Tibial nerve (tissue), 4 donors: ENCODE results near the gene AGR3. TPM values are rescaled to one million over a fixed set of nuclear protein-coding genes. Genes with fewer than 3 reads are reported as not detected.

ENCODE experiments used
- DNase-seq, 2 donors: peaks; one replicate each; pipeline ENCODE4 v3.0.0-alpha.2; 2019; ENCODE audit warnings: low spot score in 2 of 2
- H3K27ac ChIP-seq, 4 donors: fragments of 200-600 bp; sonication (generic) in 3 of 4; one replicate each; pipeline ENCODE4 v1.5.1; 2017 to 2019; ENCODE audit warnings: mild to moderate bottlenecking in 1 of 4
- H3K27me3 ChIP-seq, 2 donors: fragments of 200-600 bp; sonication (generic) in 1 of 2; one replicate each; pipeline versions ENCODE4 v1.5.1 to v1.6.0; 2017 to 2019
- H3K36me3 ChIP-seq, 3 donors: fragments of 200-600 bp; sonication (generic); one replicate each; pipeline ENCODE4 v1.5.1; 2018 to 2019
- H3K4me1 ChIP-seq, 4 donors: fragments of 200-600 bp; sonication (generic) in 3 of 4; one replicate each; pipeline ENCODE4 v1.5.1; 2017 to 2019
- H3K4me3 ChIP-seq, 4 donors: fragments of 200-600 bp; sonication (generic) in 3 of 4; one replicate each; pipeline ENCODE4 v1.5.1; 2017 to 2019; ENCODE audit warnings: mild to moderate bottlenecking in 1 of 4, moderate library complexity in 1 of 4
- H3K9me3 ChIP-seq, 4 donors: fragments of 200-600 bp; sonication (generic) in 3 of 4; one replicate each; pipeline ENCODE4 v1.5.1; 2017 to 2019
- CTCF ChIP-seq, 5 experiments: fragments of 200-600 bp in 3 of 5; fragments of 450-650 bp in 2 of 5; sonication (generic) in 3 of 5; IDR thresholded peaks; one replicate each; pipeline ENCODE4 v1.5.1; 2016 to 2019; ENCODE audit warnings: antibody characterized with exemption in 5 of 5, mild to moderate bottlenecking in 3 of 5, moderate library complexity in 2 of 5
- EP300 ChIP-seq, 2 donors: sonication (generic); formaldehyde crosslinking; IDR thresholded peaks; one replicate each; pipeline ENCODE4 v1.6.1; 2017; ENCODE audit warnings: antibody characterized with exemption in 2 of 2, mild to moderate bottlenecking in 1 of 2
- POLR2A ChIP-seq, 2 donors: fragments of 450-650 bp; IDR thresholded peaks; one replicate each; pipeline ENCODE4 v1.6.1; 2017; ENCODE audit warnings: antibody characterized with exemption in 2 of 2, mild to moderate bottlenecking in 2 of 2, moderate library complexity in 2 of 2
- WGBS, 2 donors: methylation state at CpG; one replicate each; pipeline ENCODE4 v1.1.5; 2018; 5-methylcytosine and 5-hydroxymethylcytosine counted together
- total RNA-seq, 4 donors: library from RNA; depleted of rRNA; stranded (reverse); fragments of >200 nt; gene quantifications; one replicate each; pipeline ENCODE4 v1.1.0, GENCODE V29; 2016

Gene AGR3
- total RNA-seq, 4 donors from 2014 or later: not detected

DNA sequence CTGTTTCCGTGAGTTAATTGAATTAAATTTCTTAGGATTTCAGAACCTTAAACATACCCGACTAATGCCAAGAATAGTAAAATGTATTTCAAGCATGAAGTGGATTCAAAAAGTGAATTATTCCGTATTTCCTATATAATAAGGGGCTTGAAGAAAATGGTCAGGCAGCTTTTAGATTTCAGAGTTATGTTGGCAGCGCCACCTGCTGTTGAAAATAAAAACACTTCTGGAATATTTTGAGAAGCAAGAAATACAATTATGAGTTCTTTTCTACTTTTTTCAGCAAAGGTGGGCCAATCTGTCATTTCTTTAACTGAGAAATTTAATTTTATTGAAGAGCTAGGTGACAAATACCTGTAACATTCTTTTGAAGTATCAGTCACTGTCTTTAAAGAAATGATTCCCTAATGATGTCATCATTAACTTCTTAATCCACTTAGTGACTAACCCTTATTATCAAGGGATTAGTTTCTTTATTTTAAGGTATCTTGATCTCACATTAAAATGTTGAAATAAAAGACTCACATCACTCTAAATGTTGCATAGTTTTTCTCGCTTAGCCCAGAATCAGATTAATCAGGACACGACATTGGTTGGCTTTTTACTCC is 36.6 kb upstream of the AGR3 start:
- TF ChIP-seq EP300 (IDR thresholded peaks at IDR 0.05): no peak
- TF ChIP-seq CTCF (IDR thresholded peaks at IDR 0.05): peak; percentile 45 to 78 (median 70)
- TF ChIP-seq POLR2A (IDR thresholded peaks at IDR 0.05): no peak
- H3K9me3 ChIP-seq: no peaks in the 10 kb centered on the region
- no peaks in the 10 kb centered on the region for H3K27me3 ChIP-seq
- no peak overlapping the region for H3K27ac ChIP-seq
- H3K4me3 ChIP-seq: no peak overlapping the region
- peak in 1 of 2 donors; percentile 74 for DNase-seq
- H3K4me1 ChIP-seq: peaks cover 0 to 9% (median 0%) of the 10 kb centered on the region in 4 donors
- WGBS, 2 donors: 47 to 49% methylated on average over 6 of the region's 6 CpGs
- no peaks in the 10 kb centered on the region for H3K36me3 ChIP-seq

DNA sequence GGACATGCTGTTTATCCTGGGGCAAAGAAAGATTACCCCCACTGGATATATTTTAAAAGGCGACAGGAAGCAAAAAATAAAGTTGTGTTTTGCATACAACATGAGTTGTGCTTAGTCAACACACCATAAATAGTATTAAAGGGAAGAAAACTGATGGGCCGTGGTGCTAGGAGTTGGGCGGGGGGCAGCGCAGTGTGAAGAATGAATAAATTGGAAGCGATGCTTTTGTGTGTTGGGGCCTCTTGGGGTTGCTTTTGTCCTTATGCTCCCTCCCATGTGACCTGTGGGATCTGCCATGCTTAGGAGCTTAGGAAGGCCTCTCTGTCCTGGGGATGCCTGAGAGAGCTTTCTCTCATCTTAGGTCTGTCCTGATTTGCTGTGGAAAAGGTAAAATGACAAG is 35.0 kb upstream of the AGR3 start:
- no peak for DNase-seq
- WGBS, 2 donors: 91 to 92% methylated on average over 5 of the region's 5 CpGs
- Histone ChIP-seq H3K27me3 (no peaks in the 10 kb centered on the region), H3K4me1 (peaks cover 0 to 9% (median 0%) of the 10 kb centered on the region in 4 donors), H3K9me3 (peaks cover 0 to 5% (median 0%) of the 10 kb centered on the region in 4 donors), H3K4me3 (no peak overlapping the region), H3K36me3 (no peaks in the 10 kb centered on the region), H3K27ac (no peak overlapping the region)
- no peak for TF ChIP-seq CTCF (IDR thresholded peaks at IDR 0.05)
- no peak for TF ChIP-seq POLR2A (IDR thresholded peaks at IDR 0.05)
- no peak for TF ChIP-seq EP300 (IDR thresholded peaks at IDR 0.05)

- Histone ChIP-seq H3K9me3 (peaks cover 0 to 11% (median 0%) of the 10 kb centered on the region in 4 donors), H3K4me1 (peaks cover 0 to 9% (median 0%) of the 10 kb centered on the region in 4 donors), H3K4me3 (no peak overlapping the region), H3K36me3 (no peaks in the 10 kb centered on the region), H3K27ac (no peak overlapping the region), H3K27me3 (no peaks in the 10 kb centered on the region)
- TF ChIP-seq CTCF (IDR thresholded peaks at IDR 0.05) (no peak), POLR2A (IDR thresholded peaks at IDR 0.05) (no peak), EP300 (IDR thresholded peaks at IDR 0.05) (no peak)
- 67 to 68% methylated on average over 1 of the region's 1 CpG for WGBS, 2 donors
- no peak for DNase-seq
Observed at GRCh38 chr7:16916105-16916639, 34.4 kb upstream of the AGR3 start.

DNA sequence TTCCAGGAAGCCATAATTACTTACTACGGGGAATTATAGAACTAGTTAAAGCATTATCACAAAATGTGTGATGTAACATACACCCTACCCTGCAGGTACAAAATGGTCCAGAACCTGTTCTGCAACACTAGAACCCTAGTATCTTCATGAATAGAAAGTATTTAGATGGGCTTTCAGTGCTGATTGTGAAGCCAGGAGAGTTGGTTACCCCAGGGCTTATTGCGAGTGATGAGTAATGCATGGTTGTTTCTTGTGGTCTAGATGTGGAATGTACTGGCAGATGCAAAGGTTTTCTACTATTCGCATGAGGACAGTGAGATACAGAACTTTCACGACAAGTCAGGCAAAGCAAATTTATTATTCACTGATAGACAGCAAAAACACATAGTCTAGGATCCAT is 33.6 kb upstream of the AGR3 start:
- Histone ChIP-seq H3K27ac (no peak overlapping the region), H3K9me3 (peaks cover 0 to 14% (median 0%) of the 10 kb centered on the region in 4 donors), H3K36me3 (no peaks in the 10 kb centered on the region), H3K4me3 (no peak overlapping the region), H3K4me1 (peaks cover 0 to 7% (median 0%) of the 10 kb centered on the region in 4 donors), H3K27me3 (no peaks in the 10 kb centered on the region)
- no peak for DNase-seq
- 92% methylated on average over 4 of the region's 4 CpGs for WGBS, 2 donors
- TF ChIP-seq CTCF (IDR thresholded peaks at IDR 0.05) (no peak), POLR2A (IDR thresholded peaks at IDR 0.05) (no peak), EP300 (IDR thresholded peaks at IDR 0.05) (no peak)

GRCh38 chr7:16914771-16915170 is 33.0 kb upstream of the AGR3 start:
- WGBS, 2 donors: 92 to 94% methylated on average over 4 of the region's 4 CpGs
- peaks cover 0 to 14% (median 0%) of the 10 kb centered on the region in 4 donors for H3K9me3 ChIP-seq

More at GRCh38 chr7:16914771-16915170, 33.0 kb upstream of the AGR3 start:
- Histone ChIP-seq H3K4me3 (no peak overlapping the region), H3K27me3 (no peaks in the 10 kb centered on the region), H3K36me3 (no peaks in the 10 kb centered on the region), H3K4me1 (peaks cover 0 to 7% (median 0%) of the 10 kb centered on the region in 4 donors), H3K27ac (no peak overlapping the region)
- DNase-seq: no peak
- no peak for TF ChIP-seq EP300 (IDR thresholded peaks at IDR 0.05)
- TF ChIP-seq POLR2A (IDR thresholded peaks at IDR 0.05): no peak
- no peak for TF ChIP-seq CTCF (IDR thresholded peaks at IDR 0.05)
